IMR-90 (cell line): ENCODE results near the gene MICAL2.

Source experiments
- BHLHE40 ChIP-seq: fragments of 150-350 bp; IDR thresholded peaks from 2 replicates; pipeline ENCODE4 v1.6.1; 2016; ENCODE audit warnings: mild to moderate bottlenecking, low read depth, low read length
- CEBPB ChIP-seq: IDR thresholded peaks from 2 replicates; pipeline ENCODE4 v1.6.1; 2012; ENCODE audit warnings: low read depth, low read length, improper control_type of control experiment
- FOS ChIP-seq: fragments of 150-350 bp; IDR thresholded peaks from 2 replicates; pipeline ENCODE4 v1.6.1; 2016; ENCODE audit warnings: low read depth, low read length
- MAFK ChIP-seq: IDR thresholded peaks from 2 replicates; pipeline ENCODE4 v1.6.1; 2012; ENCODE audit warnings: low read depth, low read length, improper control_type of control experiment
- MAZ ChIP-seq: IDR thresholded peaks from 2 replicates; pipeline ENCODE4 v1.6.1; 2012; ENCODE audit warnings: low read depth, mild to moderate bottlenecking, low read length, improper control_type of control experiment, moderate library complexity, borderline replicate concordance
- MXI1 ChIP-seq: IDR thresholded peaks from 2 replicates; pipeline ENCODE4 v1.6.1; 2012; ENCODE audit warnings: low read depth, mild to moderate bottlenecking, low read length, moderate library complexity, borderline replicate concordance
- POLR2A ChIP-seq: IDR thresholded peaks from 2 replicates; pipeline ENCODE4 v1.6.1; 2012; ENCODE audit warnings: mild to moderate bottlenecking, low read depth, low read length
- RAD21 ChIP-seq: IDR thresholded peaks from 2 replicates; pipeline ENCODE4 v1.6.1; 2012; ENCODE audit warnings: low read length, improper control_type of control experiment
- RCOR1 ChIP-seq: IDR thresholded peaks from 2 replicates; pipeline ENCODE4 v1.6.1; 2012; ENCODE audit warnings: mild to moderate bottlenecking, low read length, improper control_type of control experiment; ENCODE audit not compliant: insufficient replicate concordance
- RFX5 ChIP-seq: IDR thresholded peaks from 2 replicates; pipeline ENCODE4 v1.8.0; 2012; ENCODE audit warnings: low read depth, mild to moderate bottlenecking, low read length, moderate library complexity
- SMC3 ChIP-seq: fragments of 150-350 bp; IDR thresholded peaks from 2 replicates; pipeline ENCODE4 v1.6.1; 2016; ENCODE audit warnings: low read depth, mild to moderate bottlenecking, antibody characterized with exemption, low read length, moderate library complexity
- TF ChIP-seq, protein P1 (sequence below): conservative IDR thresholded peaks from 2 replicates; pipeline ENCODE4 v1.5.1; 2012; ENCODE audit warnings: mild to moderate bottlenecking, low read depth, low read length, improper control_type of control experiment
- TF ChIP-seq, protein P2 (sequence below): fragments of 150-350 bp; IDR thresholded peaks from 2 replicates; pipeline ENCODE4 v1.6.1; 2017; ENCODE audit warnings: mild to moderate bottlenecking, antibody characterized with exemption, low read length, low read depth
- TF ChIP-seq, protein P3 (sequence below): fragments of 150-350 bp; IDR thresholded peaks from 2 replicates; pipeline ENCODE4 v1.6.1; 2016; ENCODE audit warnings: low read depth, mild to moderate bottlenecking, low read length, moderate library complexity, borderline replicate concordance

DNA sequence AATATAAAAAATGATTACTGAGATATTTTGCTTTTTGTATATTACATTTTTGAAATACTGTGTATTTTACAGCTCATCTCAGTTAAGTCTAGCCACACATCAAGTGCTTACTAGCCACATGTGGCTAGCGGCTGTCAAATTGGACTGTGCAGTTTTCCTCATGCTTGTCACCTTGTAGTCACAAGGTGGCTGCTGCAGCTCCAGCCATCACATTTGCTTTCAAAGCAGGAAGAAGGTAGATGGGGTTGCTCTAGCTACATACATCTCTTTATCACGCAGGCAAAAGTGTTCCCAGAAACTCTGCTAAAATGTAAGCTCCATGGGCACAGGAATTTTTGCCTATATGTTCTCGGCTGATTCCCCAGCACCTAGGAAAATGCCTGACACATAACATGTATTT lies 61.5 kb downstream of the MICAL2 start:
- TF ChIP-seq, protein P1, sequence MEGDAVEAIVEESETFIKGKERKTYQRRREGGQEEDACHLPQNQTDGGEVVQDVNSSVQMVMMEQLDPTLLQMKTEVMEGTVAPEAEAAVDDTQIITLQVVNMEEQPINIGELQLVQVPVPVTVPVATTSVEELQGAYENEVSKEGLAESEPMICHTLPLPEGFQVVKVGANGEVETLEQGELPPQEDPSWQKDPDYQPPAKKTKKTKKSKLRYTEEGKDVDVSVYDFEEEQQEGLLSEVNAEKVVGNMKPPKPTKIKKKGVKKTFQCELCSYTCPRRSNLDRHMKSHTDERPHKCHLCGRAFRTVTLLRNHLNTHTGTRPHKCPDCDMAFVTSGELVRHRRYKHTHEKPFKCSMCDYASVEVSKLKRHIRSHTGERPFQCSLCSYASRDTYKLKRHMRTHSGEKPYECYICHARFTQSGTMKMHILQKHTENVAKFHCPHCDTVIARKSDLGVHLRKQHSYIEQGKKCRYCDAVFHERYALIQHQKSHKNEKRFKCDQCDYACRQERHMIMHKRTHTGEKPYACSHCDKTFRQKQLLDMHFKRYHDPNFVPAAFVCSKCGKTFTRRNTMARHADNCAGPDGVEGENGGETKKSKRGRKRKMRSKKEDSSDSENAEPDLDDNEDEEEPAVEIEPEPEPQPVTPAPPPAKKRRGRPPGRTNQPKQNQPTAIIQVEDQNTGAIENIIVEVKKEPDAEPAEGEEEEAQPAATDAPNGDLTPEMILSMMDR, result no peak
- TF ChIP-seq CEBPB, result no peak
- TF ChIP-seq RFX5, result no peak
- no peak for TF ChIP-seq RAD21
- TF ChIP-seq POLR2A, result no peak
- no peak for TF ChIP-seq FOS
- TF ChIP-seq MXI1, result no peak
- TF ChIP-seq SMC3, result no peak
- no peak for TF ChIP-seq BHLHE40
- no peak for TF ChIP-seq MAZ
- TF ChIP-seq, protein P2, sequence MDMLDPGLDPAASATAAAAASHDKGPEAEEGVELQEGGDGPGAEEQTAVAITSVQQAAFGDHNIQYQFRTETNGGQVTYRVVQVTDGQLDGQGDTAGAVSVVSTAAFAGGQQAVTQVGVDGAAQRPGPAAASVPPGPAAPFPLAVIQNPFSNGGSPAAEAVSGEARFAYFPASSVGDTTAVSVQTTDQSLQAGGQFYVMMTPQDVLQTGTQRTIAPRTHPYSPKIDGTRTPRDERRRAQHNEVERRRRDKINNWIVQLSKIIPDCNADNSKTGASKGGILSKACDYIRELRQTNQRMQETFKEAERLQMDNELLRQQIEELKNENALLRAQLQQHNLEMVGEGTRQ, result no peak
- TF ChIP-seq RCOR1, result no peak
- TF ChIP-seq, protein P3, sequence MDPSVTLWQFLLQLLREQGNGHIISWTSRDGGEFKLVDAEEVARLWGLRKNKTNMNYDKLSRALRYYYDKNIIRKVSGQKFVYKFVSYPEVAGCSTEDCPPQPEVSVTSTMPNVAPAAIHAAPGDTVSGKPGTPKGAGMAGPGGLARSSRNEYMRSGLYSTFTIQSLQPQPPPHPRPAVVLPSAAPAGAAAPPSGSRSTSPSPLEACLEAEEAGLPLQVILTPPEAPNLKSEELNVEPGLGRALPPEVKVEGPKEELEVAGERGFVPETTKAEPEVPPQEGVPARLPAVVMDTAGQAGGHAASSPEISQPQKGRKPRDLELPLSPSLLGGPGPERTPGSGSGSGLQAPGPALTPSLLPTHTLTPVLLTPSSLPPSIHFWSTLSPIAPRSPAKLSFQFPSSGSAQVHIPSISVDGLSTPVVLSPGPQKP, result no peak
- TF ChIP-seq MAFK, result no peak
